GM12873 (cell line): ENCODE results near the gene ATP2A2.

Experiments used
- TF ChIP-seq, protein P1 (sequence below): IDR thresholded peaks from 2 replicates; pipeline ENCODE4 v1.5.1; 2012; ENCODE audit warnings: low read depth, mild to moderate bottlenecking, moderate library complexity, low read length, control low read depth; ENCODE audit not compliant: insufficient read depth; ENCODE audit errors: missing control alignments

Gene ATP2A2

DNA sequence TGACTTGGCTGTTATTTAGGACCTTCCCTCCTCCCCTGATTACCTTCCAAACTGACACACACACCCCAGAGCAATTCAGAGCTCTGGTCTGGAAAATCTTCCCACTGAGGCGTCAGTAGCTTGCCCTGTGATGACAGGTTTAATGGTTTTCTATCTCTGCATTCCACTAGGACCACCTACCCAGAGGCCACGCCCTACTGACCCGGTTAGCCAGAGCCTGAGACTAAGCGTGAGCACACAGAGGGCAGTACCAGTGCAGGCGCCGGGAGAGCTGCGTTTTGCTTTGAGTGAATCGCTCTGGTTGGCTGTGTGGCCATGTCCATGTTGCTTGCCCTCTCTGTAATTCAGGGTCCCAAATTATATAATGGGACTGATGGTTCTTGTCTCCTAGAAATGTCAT is 36.2 kb upstream of the ATP2A2 start:
- TF ChIP-seq, protein P1, sequence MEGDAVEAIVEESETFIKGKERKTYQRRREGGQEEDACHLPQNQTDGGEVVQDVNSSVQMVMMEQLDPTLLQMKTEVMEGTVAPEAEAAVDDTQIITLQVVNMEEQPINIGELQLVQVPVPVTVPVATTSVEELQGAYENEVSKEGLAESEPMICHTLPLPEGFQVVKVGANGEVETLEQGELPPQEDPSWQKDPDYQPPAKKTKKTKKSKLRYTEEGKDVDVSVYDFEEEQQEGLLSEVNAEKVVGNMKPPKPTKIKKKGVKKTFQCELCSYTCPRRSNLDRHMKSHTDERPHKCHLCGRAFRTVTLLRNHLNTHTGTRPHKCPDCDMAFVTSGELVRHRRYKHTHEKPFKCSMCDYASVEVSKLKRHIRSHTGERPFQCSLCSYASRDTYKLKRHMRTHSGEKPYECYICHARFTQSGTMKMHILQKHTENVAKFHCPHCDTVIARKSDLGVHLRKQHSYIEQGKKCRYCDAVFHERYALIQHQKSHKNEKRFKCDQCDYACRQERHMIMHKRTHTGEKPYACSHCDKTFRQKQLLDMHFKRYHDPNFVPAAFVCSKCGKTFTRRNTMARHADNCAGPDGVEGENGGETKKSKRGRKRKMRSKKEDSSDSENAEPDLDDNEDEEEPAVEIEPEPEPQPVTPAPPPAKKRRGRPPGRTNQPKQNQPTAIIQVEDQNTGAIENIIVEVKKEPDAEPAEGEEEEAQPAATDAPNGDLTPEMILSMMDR = no peak

- TF ChIP-seq, protein P1 = peak; percentile 78
Measured at GRCh38 chr12:110245369-110245772, 35.7 kb upstream of the ATP2A2 start.

- TF ChIP-seq, protein P1 = no peak
Measured at GRCh38 chr12:110246636-110247339, 34.3 kb upstream of the ATP2A2 start.

DNA sequence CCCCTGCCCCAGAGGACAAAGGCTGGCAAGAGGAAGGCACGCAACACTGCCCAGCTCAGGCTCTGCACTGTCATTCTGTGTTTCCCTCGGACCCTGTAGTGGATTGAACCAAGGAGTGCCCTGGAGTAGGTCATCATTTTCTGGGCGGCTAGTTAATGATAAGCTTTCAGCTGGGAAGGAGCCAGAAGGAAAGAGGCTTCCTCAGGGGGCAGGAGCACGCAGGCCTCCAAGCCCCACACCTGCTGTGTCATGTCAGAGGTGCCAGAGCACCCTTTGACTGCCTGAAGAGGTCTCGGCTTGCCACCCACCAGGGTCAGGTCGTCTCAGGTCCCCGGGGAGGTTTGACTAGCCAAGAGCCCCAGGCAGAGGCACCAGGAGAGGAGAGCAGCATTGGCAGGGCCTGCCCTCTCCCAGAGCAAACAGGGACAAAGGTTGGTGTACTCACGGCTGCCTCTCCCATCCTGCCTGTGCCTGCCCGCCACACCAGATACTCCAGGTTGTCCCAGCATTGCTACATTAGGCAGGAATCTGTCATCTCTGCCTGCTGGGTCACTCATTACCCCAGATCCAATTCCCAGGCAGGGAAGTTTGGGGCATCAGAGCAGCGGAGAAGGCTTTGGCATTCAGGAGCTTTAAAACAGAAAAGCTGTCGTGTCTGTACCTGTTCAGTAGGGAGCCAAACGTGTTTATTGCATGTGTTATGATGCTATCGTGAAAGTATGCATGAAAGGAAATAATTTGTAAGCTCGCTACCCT is 33.5 kb upstream of the ATP2A2 start:
- TF ChIP-seq, protein P1 = no peak

DNA sequence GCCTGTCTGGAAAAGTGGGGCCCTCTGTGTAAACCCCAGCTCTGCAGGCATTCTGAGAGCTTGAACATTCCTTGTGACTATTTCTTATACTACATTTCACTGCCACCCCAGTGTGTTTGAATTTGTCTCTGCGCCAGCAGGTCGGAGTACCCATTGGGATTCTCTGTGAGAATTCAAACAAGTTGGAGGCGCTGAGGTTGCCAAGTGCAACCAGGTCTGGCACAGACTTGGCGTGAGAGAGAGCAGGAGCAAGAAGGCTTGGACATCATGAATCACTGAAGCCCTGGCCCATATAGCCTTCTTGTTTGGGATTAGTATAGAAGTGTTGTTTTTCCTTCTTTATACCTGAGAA is 33.0 kb upstream of the ATP2A2 start:
- TF ChIP-seq, protein P1 = no peak

DNA sequence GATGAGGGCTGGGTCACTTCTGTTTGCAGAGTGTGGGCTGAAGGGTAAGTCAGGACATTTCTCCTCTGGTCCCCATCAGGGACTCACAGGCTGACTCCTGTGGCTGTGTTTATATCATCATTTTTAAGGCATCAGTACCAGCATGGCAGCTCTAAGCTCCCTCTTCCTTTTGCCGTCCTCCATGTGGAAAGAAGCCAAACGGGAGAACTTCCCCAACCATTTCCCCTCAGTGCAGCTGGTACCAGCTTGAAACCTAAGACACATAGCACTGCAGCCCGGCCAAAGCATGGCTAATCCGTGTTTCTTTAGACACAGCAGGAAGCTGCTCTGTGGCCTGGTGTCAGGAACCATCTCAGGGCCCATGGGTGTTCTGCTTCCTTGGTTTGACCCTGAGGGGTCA is 31.9 kb upstream of the ATP2A2 start:
- TF ChIP-seq, protein P1 = no peak

DNA sequence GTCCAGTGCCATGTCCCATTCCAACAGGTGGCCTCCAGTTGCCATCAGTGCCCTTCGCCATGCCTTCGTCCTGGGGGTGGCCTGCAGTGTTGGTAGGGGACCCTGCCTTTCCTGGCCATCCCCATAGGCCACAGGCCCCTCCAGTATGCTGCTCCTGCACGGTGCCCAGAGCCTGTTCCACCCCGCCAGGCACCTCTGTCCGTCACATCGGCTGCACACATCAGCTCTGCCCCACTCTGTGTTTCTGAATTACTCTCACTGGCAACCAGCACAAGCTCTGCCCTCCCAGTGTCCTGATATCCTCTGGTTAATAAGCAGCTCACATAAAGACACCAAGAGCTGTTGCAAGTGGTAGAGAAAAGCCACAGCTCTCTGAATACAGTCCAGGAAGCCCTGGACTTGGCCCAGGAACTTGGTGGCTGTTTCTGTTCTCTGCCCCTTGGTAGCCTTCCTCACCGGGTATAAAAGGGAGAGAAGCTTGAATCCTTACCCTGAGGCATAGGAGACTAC is 31.3 kb upstream of the ATP2A2 start:
- TF ChIP-seq, protein P1 = no peak
